NOMO-1 treated with dmso at 0.1 percent for 144 hours (cell line): ENCODE measurements around the gene P2RY2.

Experiments
- DNase-seq: peaks from one replicate; lab custom pipeline; 2025; ENCODE audit not compliant: unreplicated experiment; lab: John Stamatoyannopoulos, UW

The P2RY2 gene

GRCh38 chr11:73218106-73218829, at the start of gene P2RY2:
Gene P2RY2, plus strand, starts transcription at chr11:73218281. Its CDS starts 15,879 bp downstream, at chr11:73234160.
- peak; percentile 96 for DNase-seq

- DNase-seq, result no peak
These were observed 49.0 kb upstream of the P2RY2 start for GRCh38 chr11:73168925-73169579.

- DNase-seq, result no peak
These were observed 47.9 kb upstream of the P2RY2 start for GRCh38 chr11:73170140-73170539.

- DNase-seq, result no peak
These were observed 46.5 kb upstream of the P2RY2 start for GRCh38 chr11:73171436-73172161.

- DNase-seq, result no peak
These were observed 45.0 kb upstream of the P2RY2 start for GRCh38 chr11:73172992-73173656.

GRCh38 chr11:73173755-73174494, 44.2 kb upstream of the P2RY2 start:
- no peak for DNase-seq

- no peak for DNase-seq
These were observed 43.6 kb upstream of the P2RY2 start for GRCh38 chr11:73174495-73174791.

GRCh38 chr11:73175551-73176144, 42.4 kb upstream of the P2RY2 start:
- DNase-seq, result no peak

GRCh38 chr11:73176145-73176873, 41.8 kb upstream of the P2RY2 start:
- no peak for DNase-seq

- DNase-seq, result no peak
These were observed 41.3 kb upstream of the P2RY2 start for GRCh38 chr11:73176874-73177155.

GRCh38 chr11:73177380-73177777, 40.7 kb upstream of the P2RY2 start:
- DNase-seq, result no peak

GRCh38 chr11:73177778-73178539, 40.1 kb upstream of the P2RY2 start:
- peak; percentile 68 for DNase-seq

GRCh38 chr11:73178681-73179080, 39.4 kb upstream of the P2RY2 start:
- no peak for DNase-seq

GRCh38 chr11:73182824-73183321, 35.2 kb upstream of the P2RY2 start:
- no peak for DNase-seq

- DNase-seq, result peak; percentile 76
These were observed 33.0 kb upstream of the P2RY2 start for GRCh38 chr11:73184953-73185671.

GRCh38 chr11:73185680-73186293, 32.3 kb upstream of the P2RY2 start:
- DNase-seq, result no peak

GRCh38 chr11:73186294-73186850, 31.7 kb upstream of the P2RY2 start:
- no peak for DNase-seq

- no peak for DNase-seq
These were observed 31.2 kb upstream of the P2RY2 start for GRCh38 chr11:73186886-73187285.
